Fibroblast of mammary gland (primary cell): ENCODE results near the gene KRT5.
A peak's percentile ranks its signal among the peaks of the same experiment; 100 is the strongest.

ENCODE experiments used
- DNase-seq: peaks from one replicate; pipeline ENCODE4 v3.0.0-alpha.2; 2010; ENCODE audit warnings: low read depth
- H3K4me3 ChIP-seq: 2 replicates; pipeline ENCODE4 v1.5.1; 2011; ENCODE audit warnings: low read depth, mild to moderate bottlenecking, low read length, moderate library complexity; ENCODE audit not compliant: control insufficient read depth
- TF ChIP-seq, protein P1 (sequence below): conservative IDR thresholded peaks from 2 replicates; pipeline ENCODE4 v1.5.1; 2011; ENCODE audit warnings: low read depth, low read length, inconsistent platforms; ENCODE audit not compliant: control insufficient read depth, insufficient read depth

The KRT5 gene

DNA sequence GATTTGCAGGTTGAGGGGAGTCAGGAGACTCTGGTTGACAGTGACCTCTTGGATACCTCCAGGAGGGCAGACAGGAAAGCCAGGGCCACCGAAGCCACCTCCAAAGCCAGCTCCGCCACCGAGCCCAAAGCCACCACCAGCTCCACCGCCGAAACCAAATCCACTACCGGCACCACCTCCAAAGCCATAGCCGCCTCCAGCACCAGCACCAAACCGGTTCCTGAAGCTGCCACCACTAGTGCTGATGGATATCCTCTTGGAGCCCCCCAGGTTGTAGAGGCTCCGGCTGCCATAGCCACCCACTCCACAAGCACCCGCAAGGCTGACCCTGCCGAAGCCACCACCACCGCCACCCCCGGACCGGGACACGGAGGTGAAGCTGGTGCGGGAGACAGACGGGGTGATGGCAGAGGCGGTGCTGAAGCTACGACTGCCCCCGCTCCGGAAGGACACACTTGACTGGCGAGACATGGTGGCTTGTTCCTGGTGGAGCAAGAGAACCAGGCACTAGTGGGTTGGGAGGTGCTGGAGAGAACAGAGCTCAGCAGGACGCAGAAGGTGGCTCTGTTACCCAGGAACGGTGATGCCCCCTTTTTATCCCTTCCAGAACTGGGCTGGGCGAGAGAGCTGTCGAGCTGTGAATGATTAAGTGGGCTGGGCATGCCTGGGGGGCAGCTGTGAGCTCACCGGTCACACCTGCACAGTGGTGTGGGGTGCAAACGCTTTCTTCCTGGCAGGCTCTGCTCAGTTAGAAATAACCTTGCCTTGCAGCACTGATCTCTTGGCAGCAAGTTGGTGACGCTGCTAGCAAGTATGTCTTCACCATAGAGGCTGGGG, at the start of gene KRT5:
TSS of gene KRT5 (minus strand) at position 569 of the 837 bp plus-strand sequence. CDS start at position 471, 98 bp downstream.
- TF ChIP-seq, protein P1, sequence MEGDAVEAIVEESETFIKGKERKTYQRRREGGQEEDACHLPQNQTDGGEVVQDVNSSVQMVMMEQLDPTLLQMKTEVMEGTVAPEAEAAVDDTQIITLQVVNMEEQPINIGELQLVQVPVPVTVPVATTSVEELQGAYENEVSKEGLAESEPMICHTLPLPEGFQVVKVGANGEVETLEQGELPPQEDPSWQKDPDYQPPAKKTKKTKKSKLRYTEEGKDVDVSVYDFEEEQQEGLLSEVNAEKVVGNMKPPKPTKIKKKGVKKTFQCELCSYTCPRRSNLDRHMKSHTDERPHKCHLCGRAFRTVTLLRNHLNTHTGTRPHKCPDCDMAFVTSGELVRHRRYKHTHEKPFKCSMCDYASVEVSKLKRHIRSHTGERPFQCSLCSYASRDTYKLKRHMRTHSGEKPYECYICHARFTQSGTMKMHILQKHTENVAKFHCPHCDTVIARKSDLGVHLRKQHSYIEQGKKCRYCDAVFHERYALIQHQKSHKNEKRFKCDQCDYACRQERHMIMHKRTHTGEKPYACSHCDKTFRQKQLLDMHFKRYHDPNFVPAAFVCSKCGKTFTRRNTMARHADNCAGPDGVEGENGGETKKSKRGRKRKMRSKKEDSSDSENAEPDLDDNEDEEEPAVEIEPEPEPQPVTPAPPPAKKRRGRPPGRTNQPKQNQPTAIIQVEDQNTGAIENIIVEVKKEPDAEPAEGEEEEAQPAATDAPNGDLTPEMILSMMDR: no peak
- H3K4me3 ChIP-seq: no peak within 1 kb of the TSS
- no peak for DNase-seq

DNA sequence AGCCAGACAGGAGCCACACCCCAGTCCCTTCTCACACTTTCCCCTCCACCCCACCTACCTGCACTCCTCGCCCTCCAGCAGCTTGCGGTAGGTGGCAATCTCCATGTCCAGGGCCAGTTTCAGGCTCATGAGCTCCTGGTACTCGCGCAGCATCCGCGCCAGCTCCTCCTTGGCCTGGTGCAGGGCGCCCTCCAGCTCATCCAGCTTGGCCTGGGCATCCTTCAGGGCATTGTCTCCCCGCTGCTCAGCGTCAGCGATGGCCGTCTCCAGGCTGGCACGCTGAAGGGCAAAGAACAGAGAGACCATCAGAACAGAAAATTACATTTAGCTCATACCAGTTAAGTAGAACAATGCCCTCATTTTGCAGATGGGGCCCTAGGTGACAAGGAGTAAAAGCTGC, 47.9 kb upstream of the KRT5 start:
- no peak for DNase-seq
- TF ChIP-seq, protein P1: no peak
- H3K4me3 ChIP-seq: no peak overlapping the region

DNA sequence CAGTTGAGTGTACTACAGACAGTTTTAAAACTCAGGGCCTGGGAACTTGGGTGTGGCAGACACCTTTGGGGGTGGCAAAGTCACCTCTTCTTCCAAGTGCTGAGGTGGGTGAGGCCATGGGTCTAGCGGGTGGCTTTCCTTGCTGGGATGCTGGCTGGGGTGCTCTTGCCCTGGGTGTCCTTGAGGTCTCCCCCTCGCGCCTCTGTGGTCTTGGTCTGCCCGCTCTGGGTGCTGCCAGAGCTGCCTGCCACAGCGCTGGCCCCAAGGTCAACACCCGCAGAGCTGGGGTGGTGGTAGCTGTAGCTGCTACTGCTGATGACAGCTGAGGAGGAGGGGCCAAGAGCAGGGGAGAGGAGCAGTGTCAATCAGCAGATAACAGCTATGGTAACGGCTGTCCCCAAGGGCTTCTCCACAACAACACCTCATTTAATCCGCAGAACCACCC, 46.7 kb upstream of the KRT5 start:
- TF ChIP-seq, protein P1: no peak
- no peak overlapping the region for H3K4me3 ChIP-seq
- no peak for DNase-seq

DNA sequence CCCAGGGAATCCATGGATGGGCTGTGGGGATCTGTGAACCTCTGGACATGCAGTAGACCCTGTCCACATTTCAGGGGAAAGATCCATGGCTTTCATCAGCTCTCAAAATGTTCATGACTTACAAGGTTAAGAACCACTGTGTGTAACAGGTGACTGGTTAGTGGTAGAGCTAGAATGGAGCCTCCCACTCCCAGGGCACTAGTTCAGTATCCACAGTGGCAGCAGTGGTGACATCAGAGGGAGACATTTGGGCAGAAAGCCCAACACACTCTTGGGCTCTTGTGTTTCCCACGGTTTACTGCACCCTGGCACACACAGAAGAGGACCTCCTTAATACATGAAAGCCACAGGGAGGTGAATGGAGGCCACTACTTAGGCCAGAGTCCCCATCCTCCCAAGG, 44.4 kb upstream of the KRT5 start:
- TF ChIP-seq, protein P1: no peak
- no peak overlapping the region for H3K4me3 ChIP-seq
- no peak for DNase-seq

DNA sequence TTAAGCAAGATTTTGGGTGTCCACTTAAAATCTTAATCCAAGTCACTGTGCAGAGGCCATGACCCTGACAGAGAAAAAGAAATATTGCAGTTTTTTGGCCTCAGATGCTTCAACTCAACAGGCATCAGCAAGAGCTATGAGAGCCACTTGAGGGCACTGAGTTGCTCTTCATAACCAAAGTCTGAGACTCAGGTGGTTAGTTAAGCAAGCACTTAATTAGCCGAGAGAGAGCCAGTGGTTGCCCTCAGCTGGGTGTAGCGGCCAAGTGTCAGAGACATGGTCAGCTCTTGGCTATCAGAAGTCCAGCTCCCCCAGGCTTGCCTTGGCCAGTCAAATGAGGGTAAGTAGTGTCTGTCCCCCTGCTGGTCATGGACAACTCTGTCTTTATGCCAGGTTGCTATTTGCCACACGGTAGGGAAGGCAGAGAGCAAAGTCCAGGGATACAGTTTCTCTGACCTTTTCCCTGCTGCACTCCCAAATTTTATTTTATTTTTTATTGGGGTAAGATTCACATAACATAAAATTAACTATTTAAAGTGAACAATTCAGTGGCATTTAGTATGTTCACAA, 41.8 kb upstream of the KRT5 start:
- DNase-seq: peak; percentile 14
- TF ChIP-seq, protein P1: peak; percentile 35
- H3K4me3 ChIP-seq: no peak overlapping the region

DNA sequence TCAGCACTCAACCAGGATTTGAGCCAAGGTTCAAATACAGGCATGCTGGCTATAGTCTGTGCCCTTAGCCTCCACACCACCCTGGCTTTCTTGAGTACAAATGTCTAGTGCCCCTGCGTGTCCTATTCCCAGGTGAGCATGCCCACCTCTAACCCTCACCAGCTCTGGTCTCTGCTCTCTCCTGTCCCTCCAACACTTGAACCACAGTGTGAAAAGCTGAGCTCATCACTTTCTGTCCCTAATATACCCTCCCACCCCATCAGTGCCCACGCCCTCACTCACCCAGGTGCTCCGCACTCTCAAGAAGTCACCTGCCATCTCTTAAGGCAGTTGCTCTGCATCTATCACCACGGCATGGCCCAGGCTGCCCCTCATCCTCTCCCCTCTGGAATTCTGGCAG, 39.8 kb upstream of the KRT5 start:
- no peak for DNase-seq
- TF ChIP-seq, protein P1: no peak
- H3K4me3 ChIP-seq: no peak overlapping the region
